ENCODE measurements around the gene CDSN.

CDSN gene

GRCh38 chr6:31156641-31157040 lies 36.4 kb upstream of the CDSN start:
- no peak for TF ChIP-seq CTCF (conservative IDR thresholded peaks at IDR 0.05; ENCODE audit: low read depth, low read length)
- no peak for DNase-seq (ENCODE audit: low read depth)

GRCh38 chr6:31154436-31154835 lies 34.2 kb upstream of the CDSN start:
- DNase-seq (ENCODE audit: low read depth) = no peak
- no peak for TF ChIP-seq CTCF (conservative IDR thresholded peaks at IDR 0.05; ENCODE audit: low read depth, low read length)
- H3K4me3 ChIP-seq (ENCODE audit: low read depth, low read length) = no peak overlapping the region

More at GRCh38 chr6:31156641-31157040, 36.4 kb upstream of the CDSN start:
- H3K4me3 ChIP-seq (ENCODE audit: low read depth, low read length) = no peak overlapping the region

GRCh38 chr6:31152781-31153180 lies 32.5 kb upstream of the CDSN start:
- DNase-seq (ENCODE audit: low read depth) = no peak
- no peak for TF ChIP-seq CTCF (conservative IDR thresholded peaks at IDR 0.05; ENCODE audit: low read depth, low read length)
- H3K4me3 ChIP-seq (ENCODE audit: low read depth, low read length) = no peak overlapping the region

- TF ChIP-seq CTCF (conservative IDR thresholded peaks at IDR 0.05; ENCODE audit: low read depth, low read length) = no peak
- H3K4me3 ChIP-seq (ENCODE audit: low read depth, low read length) = no peak overlapping the region
- no peak for DNase-seq (ENCODE audit: low read depth)
These were observed 29.7 kb upstream of the CDSN start for GRCh38 chr6:31149827-31150447.

- no peak for TF ChIP-seq CTCF (conservative IDR thresholded peaks at IDR 0.05; ENCODE audit: low read depth, low read length)
- H3K4me3 ChIP-seq (ENCODE audit: low read depth, low read length) = no peak overlapping the region
- DNase-seq (ENCODE audit: low read depth) = no peak
These were observed 25.1 kb upstream of the CDSN start for GRCh38 chr6:31145386-31145785.

GRCh38 chr6:31144970-31145340 lies 24.7 kb upstream of the CDSN start:
- no peak for DNase-seq (ENCODE audit: low read depth)
- no peak overlapping the region for H3K4me3 ChIP-seq (ENCODE audit: low read depth, low read length)
- no peak for TF ChIP-seq CTCF (conservative IDR thresholded peaks at IDR 0.05; ENCODE audit: low read depth, low read length)

GRCh38 chr6:31144296-31144969 lies 24.2 kb upstream of the CDSN start:
- no peak for TF ChIP-seq CTCF (conservative IDR thresholded peaks at IDR 0.05; ENCODE audit: low read depth, low read length)
- no peak for DNase-seq (ENCODE audit: low read depth)
- H3K4me3 ChIP-seq (ENCODE audit: low read depth, low read length) = no peak overlapping the region

Data from choroid plexus epithelial cell (primary cell).